H1 (cell line): ENCODE results near the gene RAD51B. TPM values are rescaled to one million over a fixed set of nuclear protein-coding genes. Genes with fewer than 3 reads are reported as not detected.

ENCODE experiments used
- ZNF274 ChIP-seq: IDR thresholded peaks from 2 replicates; pipeline ENCODE4 v1.7.0; 2012; ENCODE audit warnings: low read length, borderline replicate concordance; ENCODE audit errors: extremely low read depth
- polyA plus RNA-seq, 7 experiments: library from polyadenylated mRNA; depleted of rRNA in 3 of 7; stranded (reverse) in 5 of 7; unstranded in 2 of 7; fragments of >200 nt in 5 of 7; fragments of 200-250 nt in 2 of 7; gene quantifications; 1 replicate in 5 of 7; 2 replicates in 1 of 7; 4 replicates in 1 of 7; pipeline versions ENCODE4 v1.2.1 to v1.2.3, GENCODE V29; 2011 to 2013; ENCODE audit warnings: missing spikeins in 2 of 7, mixed read lengths in 2 of 7
- total RNA-seq: library from RNA; stranded (reverse); fragmentation: NEBNext Ultra II Directional; extraction: Animal tissue kit (Norgen Biotek cat#: 25700); gene quantifications from 2 replicates; pipeline ENCODE4 v1.2.1, GENCODE V29; 2021

RAD51B gene
- total and polyA plus RNA-seq, 2 of the 8 experiments (the other 6 are each of a cell fraction or from before 2014, with no cell fraction given), result 3.9 to 14.9 TPM

DNA sequence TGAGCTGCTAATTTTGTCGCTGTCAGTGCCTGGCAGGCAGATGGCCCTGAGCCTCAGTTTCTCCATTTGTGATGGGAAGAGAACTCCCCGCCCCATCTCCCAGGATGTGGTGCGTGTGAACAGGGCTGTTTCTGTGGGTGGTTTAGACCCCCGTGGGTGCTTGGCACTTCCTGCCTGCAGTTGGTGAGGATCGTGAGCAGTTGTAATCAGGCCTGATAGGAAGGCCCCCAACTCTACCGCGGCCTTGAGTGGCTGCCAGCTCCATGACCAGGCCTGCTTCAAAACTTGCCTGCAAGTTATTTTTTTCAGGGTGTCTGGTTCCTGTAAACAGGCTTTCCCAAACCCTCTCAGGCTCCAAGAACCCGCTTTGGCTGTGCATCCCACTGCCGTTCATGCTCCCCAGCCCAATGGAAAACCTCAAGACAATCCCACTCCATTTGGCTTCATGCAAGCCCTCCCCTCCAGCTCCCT, 834.9 kb downstream of the RAD51B start (continued):
- no peak for TF ChIP-seq ZNF274
